ENCODE measurements around the gene TULP1.

Gene TULP1

GRCh38 chr6:35496036-35496840 lies 16.5 kb downstream of the TULP1 start:
- no peak for DNase-seq

DNA sequence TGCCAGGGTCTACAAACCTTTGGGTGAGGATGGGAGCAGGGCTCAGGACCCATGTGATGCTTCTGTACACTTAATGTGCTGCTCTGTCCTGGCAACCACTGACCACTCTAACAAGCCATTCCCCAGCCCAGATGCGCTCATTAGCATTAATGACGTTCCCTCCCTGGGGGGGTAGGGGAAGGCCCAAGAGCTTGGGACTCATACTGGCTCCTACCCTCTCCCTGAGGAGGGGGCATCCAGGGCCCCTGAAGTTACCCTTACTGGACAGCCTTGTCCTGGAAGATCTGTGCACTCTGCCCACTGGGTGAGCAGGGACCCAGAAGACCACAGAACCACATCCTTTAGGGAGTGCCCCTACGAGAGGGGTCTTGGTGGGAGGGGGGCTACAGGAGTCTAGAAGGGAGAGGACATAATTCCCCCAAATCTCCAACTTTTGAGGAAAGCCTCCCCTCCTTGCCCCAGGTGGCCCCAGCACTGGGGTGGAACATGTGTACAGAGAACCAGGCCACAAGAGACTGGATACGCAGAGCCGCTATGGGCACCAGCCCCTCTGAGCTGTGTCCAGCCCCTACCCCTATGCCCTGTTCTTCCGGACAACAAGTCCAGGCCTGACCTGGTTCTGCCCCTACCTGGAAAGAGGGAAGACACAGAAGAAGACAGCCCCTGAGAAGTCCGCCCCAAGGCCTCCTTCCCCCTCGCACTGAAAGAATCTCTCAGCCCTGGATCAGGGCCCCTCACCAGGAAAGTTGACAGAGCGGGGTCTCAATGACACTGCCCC lies 17.2 kb downstream of the TULP1 start:
- DNase-seq = no peak

GRCh38 chr6:35494161-35494563 lies 18.5 kb downstream of the TULP1 start:
- DNase-seq = no peak

DNA sequence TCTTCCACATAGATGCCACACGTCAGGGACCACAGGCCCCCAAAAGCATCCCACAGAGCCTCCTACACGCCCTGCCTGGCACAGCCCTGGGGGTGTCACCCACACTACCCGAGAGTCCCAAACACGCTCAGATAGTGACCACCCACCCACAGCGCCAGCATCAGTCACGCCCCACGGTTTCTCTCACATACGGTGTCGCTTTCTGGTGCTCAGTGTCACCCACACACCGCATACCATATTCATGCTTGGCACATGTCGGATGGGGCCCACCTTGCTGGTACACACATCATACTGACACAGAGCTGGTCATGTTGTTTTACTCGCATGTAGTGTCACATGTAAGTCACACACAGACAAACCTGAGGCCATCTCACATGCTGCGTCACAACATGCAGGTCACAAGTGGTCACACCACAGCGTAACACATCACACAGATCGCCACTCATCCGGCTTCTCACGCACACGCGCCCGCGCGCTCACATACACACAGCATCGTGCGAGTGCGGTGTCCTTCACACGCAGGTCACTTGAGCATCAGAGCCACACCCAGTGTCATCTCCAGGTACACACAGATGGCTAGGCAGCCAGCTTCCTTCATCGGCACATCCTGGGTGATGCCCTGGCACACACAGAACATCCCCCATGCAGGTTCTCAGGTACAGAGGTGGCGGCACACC lies 19.3 kb downstream of the TULP1 start:
- no peak for DNase-seq

DNA sequence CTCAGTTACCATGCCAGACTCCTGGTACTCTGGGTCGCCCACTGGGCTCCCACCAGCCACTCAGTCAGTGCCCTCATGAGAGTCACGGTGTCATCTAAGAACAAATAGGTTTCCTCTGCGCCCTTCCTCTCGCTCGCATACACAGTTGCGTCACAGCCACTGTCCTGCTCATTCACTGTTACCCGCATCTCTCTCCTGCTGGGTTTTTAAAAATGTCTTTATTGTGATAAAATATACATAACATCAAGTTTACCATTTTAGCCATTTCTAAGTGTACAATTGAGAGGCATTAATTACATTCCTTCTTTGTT lies 19.8 kb downstream of the TULP1 start:
- no peak for DNase-seq

- DNase-seq = no peak
Measured at GRCh38 chr6:35492258-35492973, 20.3 kb downstream of the TULP1 start.

DNA sequence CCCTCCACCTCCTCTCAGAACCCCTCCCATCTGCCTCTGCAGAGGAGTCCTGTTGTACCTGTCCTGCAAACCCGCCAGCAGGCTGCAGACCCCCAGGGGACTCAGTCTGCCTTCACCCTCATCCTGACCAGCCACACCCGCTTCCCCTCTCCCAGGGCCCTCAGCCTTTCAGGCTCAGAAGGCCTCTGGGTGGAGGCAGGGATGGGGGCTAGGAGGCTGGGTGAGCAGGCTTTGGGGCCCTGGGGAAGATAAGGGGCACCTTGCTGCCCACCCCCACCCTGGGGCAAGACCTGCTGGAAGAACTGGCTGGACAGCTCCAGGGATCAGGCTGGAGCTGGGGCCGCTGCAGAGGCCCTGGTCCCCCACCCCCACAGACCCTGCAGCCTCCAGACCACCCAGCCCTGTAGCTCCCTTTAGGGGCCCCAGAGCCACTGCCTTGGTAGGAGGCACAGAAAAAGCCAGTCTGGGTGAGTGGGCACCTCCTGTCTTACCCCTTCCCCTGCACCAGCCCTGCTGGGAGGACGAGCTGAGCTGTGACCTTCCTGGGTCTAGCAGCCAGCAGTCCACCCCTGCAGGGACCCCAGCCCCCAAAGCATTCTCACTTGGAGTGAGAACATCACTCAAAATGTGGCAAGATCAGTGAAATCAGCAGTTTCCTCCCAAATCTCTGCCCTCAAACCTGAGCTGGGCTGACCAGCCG lies 21.0 kb downstream of the TULP1 start:
- no peak for DNase-seq

DNA sequence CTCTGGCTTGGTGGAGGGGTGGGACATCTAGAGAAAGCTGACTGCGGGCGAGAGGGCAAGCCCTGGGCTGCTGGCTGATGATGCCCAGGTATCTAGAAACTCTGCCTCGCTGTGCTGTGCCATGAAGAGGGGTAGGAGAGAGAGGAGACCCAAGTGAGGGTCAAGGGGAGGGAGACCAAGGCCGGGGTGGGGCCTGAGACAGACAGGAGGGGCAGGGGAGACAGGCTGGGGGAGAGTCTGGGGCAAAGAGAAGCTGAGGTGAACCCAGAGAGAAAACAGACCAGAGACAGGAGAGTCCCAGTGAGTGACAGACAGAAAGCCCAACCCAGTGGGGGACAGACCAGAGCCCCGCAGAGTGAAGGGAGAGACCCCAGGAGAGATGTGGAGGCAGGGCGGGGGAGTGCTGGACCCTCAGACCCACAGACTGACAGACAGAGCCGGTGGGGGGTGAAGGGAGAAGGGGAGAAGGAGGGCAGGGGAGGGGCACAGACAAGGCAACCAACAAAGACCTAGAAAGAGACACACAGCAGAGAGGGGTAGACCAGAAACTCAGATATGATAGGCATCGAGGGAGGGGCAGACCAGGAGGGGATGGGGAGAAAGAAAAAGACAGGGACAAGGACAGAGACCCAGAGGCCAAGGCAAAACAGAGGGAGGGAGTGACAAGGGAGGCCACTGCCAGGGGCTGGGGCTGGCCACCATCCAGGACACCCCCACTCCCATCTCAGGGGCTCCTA lies 21.7 kb downstream of the TULP1 start:
- no peak for DNase-seq

DNA sequence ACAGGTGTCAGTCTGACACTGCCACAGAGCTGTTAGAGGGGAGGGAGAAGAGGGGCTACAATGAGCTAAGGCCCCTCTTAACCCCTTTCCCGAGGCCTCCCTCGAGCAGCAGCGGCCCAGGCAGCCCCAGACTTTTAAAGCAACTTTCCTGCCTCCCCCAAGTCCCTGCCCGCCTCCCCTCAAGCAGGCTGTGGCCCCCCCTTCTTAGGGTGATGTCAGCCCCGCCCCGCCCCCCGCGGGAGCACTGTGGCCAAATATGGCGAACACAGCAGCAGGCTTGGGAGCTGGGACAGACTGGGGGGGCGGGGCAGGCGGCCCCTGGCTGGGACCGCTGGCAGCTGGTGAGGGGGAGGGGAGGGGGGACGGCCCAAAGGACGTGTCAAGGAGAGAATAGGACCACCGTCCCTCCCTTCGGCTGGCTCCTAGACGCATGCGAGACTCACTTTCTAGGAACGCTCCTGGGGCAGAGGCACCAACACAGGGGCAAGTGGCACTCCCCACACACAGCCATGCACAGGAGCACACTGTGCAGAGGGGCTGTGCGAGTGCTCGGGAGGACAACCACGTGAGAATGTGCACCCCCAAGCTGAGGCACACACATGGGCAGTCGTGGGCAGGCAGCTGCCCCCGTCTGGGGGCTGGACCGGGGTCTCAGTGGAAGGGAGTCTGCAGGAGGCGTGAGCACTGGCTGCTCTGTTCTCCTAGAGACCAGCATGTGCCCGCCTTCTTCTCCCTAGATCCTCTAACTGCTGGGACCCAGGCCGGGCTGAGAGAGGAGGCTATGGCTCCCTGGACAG lies 22.5 kb downstream of the TULP1 start:
- DNase-seq = no peak

GRCh38 chr6:35489066-35489465 lies 23.6 kb downstream of the TULP1 start:
- DNase-seq = no peak

DNA sequence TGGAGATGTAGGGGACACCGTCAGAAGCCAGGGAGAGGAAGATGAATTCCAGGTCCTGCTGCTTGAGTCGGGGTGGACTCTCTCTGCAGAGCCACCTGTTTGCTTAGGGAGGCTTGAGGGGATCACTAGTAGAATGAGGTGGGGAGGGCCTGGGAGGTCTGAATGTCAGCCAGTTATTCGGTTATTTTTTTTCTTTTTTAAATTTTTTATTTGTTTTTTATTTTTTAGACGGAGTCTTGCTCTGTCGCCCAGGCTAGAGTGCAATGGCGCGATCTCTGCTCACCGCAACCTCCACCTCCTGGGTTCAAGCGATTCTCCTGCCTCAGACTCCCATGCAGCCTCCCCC lies 24.2 kb downstream of the TULP1 start:
- no peak for DNase-seq

DNA sequence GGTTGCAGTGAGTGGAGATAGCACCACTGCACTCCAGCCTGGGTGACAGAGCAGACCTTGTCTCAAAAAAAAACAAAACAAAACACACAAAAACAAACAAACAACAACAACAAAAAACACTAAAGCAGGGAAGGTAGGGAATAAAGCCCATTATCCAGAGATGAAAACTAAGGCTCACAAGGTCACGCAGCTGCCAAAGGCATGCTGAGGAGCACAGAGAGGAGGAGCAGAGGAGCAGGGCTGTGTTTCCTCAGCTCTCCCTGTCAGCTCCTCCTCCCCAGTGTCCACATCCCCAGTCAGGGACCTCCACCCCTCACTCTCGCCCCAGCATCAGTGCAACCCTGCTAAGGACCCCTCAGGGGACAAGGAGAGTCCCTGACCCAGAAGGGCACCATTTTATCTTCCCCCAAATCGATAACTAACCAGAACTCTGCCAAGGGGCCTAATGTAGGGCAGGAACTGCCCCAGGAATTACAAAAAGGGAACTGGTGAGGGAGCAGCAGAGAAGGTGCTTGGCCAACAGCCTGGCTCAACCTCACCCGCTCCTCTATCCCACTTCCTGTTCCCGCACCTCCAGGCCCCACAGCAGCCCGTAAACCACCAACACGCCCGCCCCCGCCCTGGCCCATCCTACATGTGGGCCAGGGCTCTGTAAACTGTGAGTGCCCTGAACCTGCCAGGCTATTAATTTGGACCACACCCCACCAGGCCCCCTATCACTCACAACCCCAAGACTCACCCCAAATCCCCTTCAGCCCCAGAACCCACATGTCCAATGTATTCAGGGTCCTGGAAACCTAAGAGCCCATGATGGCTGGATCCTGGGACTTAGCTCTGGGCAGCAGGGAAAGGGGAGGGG lies 24.8 kb downstream of the TULP1 start:
- no peak for DNase-seq

DNA sequence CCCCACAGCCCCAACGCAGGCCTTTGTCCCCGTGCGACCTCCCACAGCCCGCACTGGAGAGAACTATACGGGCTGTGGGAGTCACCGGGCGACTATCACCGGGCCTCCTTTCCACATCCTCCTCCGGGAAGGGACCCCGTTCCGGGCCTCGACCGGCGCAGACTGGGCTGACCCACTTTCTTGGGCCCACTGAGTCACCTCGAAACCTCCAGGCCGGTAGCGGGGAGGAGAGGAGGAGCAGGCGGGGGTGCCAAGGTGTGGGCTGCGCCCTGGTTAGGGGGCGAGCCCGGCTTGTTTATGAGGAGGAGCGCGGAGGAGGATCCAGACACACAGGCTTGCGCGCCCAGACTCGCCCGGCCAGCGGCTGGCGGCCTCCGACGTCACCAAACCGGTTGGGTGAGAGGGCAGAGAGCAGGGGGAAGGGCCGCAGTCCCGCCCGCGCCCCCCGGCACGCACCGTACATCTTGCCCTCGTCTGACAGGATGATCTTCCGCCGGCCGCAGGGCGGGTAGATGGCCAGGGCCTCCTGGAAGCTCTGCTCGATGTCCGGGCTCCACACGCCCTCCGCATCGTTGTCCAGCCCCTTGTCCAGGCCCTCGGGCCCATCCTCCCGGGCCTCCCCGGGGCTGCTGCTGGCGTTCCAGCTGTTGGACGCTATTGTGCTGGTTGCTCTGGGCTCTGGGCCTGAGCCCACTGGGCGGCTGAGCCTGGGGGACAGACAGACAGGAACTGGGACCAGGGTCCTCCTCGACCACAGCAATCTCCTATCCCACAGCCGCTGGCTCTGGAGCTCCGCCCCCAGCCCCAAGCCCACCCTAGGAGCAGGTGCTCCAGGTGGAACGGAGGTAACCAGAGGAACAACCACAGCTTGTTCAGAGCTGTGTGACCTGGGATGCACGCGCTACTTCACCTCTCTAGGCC lies 26.4 kb downstream of the TULP1 start:
- peak; percentile 55 for DNase-seq

DNA sequence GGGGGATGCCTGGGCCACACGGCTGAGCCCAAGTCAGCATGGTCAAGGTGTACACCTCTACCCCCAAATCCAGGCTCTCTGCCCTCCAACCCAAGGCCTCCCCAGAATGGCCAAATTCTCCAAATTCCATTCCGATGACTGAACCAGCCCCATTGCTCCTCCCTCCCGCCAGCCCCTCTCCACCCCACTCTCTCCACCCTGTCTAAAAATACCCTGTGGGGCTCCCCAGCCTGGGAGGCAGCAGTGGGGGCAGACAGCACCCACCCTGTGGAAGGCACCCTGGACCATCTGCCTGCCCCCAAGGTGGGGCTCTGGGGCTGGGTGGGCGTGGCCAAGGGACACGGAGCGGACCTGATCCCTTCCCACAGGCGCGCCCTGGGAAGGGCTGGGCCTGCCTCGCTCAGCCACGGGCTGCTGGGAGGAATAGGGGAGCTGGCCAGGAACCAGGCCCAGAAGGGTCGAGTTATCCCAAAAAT lies 27.3 kb downstream of the TULP1 start:
- DNase-seq = no peak

- no peak for DNase-seq
Measured at GRCh38 chr6:35484921-35485392, 27.7 kb downstream of the TULP1 start.

DNA sequence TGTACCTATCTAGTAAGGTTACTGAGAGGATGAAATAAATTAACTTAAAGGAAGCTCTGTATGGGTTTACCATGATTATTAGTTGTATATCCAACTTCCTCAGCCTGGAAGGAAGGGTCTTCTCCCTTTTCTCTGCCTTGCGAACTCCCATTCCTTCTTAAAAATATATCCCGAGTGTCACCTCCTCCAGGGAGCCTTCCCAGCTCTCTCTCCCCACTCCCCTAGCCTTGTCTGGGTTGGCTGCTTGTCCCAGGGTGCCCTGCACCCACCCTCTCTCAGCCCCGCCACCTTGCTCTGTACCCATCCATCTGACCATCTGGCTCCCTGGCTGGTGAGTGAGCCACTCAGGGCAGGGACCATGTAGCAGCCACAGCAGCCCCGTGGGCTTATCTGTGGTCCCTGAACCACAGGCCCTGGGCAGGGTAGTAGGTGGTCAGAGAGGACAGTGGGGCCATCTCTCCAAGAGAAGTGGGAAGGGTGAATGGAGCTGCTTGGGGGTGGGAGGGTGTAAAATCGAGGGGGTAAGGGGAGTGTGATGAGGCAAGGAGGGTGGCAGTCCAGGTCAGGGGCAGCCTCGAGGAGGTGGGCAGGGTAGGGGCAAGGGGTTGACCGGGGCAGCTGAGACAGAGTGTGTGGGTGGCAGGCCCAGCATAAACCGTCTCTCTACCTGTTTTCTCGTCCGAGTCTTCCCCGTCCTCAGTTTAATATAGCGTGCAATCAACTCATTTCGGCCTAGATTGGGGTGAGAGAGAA lies 28.6 kb downstream of the TULP1 start:
- no peak for DNase-seq

DNA sequence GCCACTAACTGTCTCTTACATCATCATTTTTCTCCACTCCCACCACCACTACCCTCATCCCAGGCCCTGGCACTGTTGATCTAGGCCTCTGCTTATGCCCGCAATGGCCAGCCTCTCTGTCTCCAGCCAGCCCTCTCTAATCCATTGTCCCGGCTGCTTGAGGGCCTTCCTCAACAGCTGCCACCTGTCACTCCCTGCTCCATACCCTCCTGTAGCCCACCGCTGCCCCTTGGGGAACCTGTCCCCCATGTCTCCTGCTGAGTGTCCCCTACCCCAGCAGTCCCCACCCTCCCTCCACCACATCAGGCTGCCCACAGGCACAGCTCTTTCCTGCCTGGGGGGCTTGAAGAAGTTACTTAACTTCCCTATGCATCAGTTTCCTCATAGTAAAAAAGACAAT lies 29.2 kb downstream of the TULP1 start:
- DNase-seq = no peak

DNA sequence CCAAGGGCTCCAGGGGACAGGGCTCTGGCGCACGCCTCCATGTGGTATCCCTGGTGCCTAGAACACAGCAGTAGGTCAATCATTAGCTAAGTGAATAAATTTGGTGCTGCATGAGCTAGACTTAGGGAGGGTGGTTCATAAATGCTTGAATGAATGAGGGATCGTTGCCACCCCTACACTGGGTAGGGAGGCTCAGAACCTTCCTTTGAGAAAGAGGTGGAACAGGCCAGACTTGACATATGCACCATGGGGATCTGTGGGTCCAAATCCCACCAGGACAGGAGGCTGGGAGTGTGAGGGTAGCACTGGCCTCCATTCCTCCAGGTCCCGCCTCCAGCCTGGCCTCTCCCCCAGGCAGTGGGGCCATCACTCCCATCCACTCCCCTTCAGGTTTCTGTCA lies 29.6 kb downstream of the TULP1 start:
- no peak for DNase-seq

Measured in NCI-H1105 treated with DMSO at 0.1 percent for 48 hours (cell line).